HFF-Myc (cell line): ENCODE measurements around the gene PADI1.

Source experiments
- DNase-seq: peaks from one replicate; pipeline ENCODE4 v3.0.0-alpha.2; 2011; ENCODE audit warnings: low read depth; ENCODE audit errors: extremely low read depth
- H3K4me3 ChIP-seq: replicated peaks from 2 replicates; pipeline ENCODE4 v1.5.1; 2011; ENCODE audit warnings: low read depth, mild to moderate bottlenecking, control low read depth, low read length
- TF ChIP-seq, protein P1 (sequence below): IDR thresholded peaks from 2 replicates; pipeline ENCODE4 v1.5.1; 2012; ENCODE audit warnings: mild to moderate bottlenecking, low read depth, low read length, control low read depth; ENCODE audit errors: missing control alignments

Gene PADI1

DNA sequence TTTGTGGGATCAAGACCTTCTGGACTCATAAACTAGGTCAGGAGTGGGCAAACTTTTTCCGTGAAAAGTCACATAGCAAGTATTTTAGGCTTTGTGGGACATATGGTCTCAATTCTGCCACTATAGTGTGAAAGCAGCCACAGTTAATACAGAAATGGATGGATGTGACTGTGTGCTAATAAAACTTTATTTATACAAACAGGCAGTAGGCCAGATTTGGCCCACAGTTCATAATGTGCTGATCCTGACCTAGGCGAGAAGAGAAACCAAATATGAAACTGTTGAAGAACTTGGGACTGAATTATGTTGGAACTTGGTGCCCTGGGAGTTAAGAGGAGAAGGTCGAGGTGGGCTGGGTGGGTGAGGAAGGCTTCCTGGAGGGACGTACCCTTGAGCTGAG, 61.0 kb downstream of the PADI1 start:
- no peak overlapping the region for H3K4me3 ChIP-seq
- no peak for DNase-seq
- TF ChIP-seq, protein P1, sequence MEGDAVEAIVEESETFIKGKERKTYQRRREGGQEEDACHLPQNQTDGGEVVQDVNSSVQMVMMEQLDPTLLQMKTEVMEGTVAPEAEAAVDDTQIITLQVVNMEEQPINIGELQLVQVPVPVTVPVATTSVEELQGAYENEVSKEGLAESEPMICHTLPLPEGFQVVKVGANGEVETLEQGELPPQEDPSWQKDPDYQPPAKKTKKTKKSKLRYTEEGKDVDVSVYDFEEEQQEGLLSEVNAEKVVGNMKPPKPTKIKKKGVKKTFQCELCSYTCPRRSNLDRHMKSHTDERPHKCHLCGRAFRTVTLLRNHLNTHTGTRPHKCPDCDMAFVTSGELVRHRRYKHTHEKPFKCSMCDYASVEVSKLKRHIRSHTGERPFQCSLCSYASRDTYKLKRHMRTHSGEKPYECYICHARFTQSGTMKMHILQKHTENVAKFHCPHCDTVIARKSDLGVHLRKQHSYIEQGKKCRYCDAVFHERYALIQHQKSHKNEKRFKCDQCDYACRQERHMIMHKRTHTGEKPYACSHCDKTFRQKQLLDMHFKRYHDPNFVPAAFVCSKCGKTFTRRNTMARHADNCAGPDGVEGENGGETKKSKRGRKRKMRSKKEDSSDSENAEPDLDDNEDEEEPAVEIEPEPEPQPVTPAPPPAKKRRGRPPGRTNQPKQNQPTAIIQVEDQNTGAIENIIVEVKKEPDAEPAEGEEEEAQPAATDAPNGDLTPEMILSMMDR, result no peak

DNA sequence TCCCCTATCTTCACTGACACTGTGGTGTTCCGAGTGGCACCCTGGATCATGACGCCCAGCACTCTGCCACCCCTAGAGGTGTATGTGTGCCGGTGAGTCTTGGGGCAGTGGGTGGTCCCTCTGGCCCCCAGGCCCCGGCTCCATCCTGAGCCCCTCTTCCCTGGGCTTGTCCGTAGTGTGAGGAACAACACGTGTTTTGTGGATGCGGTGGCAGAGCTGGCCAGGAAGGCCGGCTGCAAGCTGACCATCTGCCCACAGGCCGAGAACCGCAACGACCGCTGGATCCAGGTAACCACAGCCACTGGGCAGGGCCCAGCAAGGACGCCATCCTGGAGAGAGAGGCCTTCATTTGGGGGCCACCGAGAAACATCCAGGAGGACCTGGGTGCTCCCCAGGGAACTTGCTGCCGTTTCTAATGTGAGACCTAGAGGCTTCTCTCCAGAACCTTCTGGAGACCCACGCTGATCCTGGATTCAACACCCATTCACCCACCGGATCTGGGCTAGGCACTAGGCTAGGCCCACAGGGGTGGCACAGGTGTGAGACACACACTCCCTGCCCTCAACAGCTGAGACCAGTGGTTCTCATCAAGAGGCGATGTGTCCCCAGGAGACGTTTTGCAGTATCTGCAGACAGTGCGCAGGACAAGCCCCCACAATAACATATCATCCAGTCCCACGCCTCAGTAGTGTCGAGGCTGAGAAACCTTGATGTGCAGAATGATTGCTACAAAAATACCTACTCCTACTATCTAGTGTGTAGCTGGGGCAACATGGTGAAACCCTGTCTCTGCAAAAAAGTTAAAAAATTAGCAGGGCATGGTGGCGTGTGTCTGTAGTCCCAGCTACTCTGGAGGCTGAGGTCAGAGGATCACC, 66.2 kb downstream of the PADI1 start:
- H3K4me3 ChIP-seq, result no peak overlapping the region
- DNase-seq, result no peak
- TF ChIP-seq, protein P1, result no peak

GRCh38 chr1:17272066-17272465, 67.1 kb downstream of the PADI1 start:
- TF ChIP-seq, protein P1, result no peak
- DNase-seq, result no peak
- H3K4me3 ChIP-seq, result no peak overlapping the region

- no peak overlapping the region for H3K4me3 ChIP-seq
- TF ChIP-seq, protein P1, result no peak
- no peak for DNase-seq
These were observed 67.7 kb downstream of the PADI1 start for GRCh38 chr1:17272646-17273045.

DNA sequence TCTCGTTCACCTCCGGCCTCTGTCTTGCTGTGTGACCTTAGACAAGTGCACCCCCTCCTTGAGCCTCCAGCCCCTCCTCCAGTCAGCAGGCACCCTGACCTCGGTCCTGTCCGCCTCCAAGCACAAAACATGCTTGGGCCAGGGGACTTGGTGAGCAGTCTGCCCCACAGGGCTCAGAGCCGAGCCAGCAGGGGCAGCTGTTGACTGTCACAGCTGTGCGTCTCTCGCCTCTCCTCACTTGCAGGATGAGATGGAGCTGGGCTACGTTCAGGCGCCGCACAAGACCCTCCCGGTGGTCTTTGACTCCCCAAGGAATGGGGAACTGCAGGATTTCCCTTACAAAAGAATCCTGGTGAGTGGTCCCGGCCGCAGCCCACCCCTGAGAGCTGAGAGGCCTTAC, 68.2 kb downstream of the PADI1 start:
- no peak for DNase-seq
- TF ChIP-seq, protein P1, result no peak
- H3K4me3 ChIP-seq, result no peak overlapping the region

DNA sequence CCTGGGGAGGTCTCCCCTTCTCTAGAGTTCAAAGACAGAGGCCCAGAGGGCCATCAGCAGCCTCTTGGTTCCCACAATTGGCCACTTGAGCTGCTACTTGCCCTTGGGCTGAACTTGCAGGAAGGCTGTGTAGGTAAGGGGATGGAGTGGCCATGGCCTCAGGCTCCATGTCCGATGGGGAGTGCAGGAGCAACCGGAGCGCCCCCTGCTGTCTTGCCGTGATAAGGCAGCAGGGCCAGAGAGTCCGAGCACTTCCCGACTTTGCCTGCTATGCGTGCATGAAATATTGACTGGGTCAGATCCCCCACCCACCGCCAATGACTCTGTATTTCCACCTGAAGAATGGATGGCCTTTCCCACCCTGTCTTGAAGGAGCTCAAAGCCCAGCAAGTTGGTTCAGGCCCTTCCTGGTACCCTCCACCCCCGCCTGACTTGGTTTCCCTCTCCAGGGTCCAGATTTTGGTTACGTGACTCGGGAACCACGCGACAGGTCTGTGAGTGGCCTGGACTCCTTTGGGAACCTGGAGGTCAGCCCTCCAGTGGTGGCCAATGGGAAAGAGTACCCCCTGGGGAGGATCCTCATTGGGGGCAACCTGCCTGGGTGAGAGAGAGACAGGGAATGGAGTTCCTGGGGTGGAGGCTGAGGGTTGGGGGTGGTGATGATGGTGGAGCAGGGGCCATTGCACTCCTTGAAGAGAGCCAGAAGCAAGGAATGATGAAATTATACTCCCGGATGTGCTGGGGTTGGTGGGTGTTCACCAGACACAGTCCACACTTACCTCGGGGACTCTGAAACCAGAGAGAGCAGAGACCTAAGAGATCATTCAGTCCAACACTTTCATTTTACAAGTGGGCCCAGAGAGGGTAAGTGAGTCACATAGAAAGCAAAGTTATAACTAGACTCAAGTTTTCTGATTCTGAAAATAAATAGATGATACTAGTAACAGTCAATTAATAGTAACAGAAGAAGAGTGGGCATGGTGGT, 69.5 kb downstream of the PADI1 start:
- TF ChIP-seq, protein P1, result peak; percentile 90
- no peak for DNase-seq
- H3K4me3 ChIP-seq, result no peak overlapping the region
